NCI-H1417 (cell line): ENCODE measurements around the gene PACRG.

Experiments used
- DNase-seq, 3 experiments: peaks; one replicate each; lab custom pipeline; 2025; lab: John Stamatoyannopoulos, UW

The PACRG gene

DNA sequence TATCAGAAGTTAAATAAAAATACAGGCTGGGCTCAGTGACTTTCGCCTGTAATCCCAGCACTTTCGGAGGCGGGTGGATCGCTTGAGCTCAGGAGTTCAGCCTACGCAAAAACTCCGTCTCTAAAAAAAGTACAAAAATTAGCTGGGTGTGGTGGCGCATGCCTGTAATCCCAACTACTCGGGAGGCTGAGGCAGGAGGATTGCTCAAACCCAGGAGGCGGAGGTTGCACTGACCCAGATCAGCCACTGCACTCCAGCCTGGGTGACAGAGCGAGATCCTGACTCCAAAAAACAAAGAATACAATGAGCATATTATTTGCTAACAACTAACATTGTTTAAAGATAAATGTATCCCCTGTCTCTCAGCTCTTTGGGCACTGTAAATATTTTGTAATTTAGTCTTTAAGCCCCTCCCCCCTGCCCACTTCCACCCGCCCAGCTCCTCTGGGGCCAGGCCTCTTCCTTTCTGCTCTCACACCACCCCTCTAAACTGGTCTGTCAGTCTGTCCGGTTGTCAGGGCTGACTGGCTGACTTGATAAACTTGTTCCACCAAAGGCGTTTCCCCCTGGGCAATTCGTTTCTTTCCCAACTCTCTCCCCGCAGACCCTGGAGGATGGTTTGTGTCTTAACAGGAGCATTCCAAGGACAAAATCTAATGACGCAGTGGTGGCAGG is 624.4 kb downstream of the PACRG start:
- no peak for DNase-seq

GRCh38 chr6:163352966-163353365 is 625.2 kb downstream of the PACRG start:
- no peak for DNase-seq

DNA sequence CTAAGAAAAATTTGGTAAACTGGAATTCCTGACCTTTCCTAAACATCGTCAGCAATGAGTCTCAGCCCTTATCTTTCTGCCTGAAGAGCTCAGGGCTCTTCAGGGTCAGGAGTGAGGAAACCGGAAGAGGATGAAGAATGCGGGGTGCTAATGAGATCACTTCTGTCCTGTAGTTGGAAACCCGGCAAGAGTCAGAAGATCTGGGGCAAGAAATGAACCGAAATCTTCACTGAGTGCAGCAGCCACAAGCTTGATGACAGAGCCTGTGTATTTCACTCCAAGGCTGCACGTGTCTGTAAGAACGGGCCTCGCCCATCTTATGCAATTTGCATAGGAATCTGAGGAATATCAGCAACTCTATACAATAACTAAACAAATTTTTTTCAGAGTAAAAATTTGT is 626.3 kb downstream of the PACRG start:
- DNase-seq, result no peak

- no peak for DNase-seq
Observed at GRCh38 chr6:163354761-163355425, 627.1 kb downstream of the PACRG start.

GRCh38 chr6:163355426-163355991 is 627.7 kb downstream of the PACRG start:
- no peak for DNase-seq

DNA sequence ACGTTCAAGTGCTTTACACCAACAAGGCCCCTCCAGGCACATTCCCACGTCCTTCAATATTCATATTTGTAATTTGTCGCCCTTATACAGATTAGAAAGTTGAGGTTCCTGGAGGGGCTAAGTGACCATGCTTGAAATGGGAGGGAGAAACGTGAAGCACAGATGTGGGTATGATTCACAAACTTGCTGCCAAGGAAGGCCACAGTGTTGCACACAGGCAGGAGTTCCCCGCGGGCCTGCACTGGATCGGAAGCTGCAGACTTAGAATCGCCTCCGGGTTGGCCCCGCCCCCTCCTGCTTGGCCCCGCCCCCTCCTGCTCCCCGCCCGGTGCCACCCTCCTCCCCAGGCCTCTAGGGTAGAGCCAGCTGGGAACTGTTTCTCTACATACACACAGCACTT is 628.5 kb downstream of the PACRG start:
- no peak for DNase-seq

- no peak for DNase-seq
Observed at GRCh38 chr6:163356743-163357142, 629.0 kb downstream of the PACRG start.

DNA sequence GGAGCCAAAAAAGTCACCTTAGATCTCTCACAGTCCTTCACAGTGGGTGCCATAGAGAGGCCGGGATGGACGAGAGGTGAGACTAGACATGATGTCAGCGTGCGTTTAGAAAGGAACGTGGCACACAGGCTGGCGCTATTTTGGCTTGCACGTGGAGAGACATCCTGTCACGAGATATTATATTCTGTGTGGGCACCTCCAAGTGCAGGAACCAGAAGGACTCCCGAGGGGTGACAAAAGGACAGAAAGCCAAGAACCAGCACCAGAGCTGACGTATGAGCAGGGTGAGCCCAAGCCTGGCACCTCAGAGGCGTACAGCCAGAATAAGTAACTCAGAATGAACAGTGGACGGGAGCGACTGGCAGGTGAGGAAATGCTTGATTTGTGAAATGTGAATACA is 636.9 kb downstream of the PACRG start:
- DNase-seq, result no peak
